Measurements from ENCODE around the gene DGKD. TPM values are rescaled to one million over a fixed set of nuclear protein-coding genes. Genes with fewer than 3 reads are reported as not detected.

Gene DGKD
- total and polyA plus RNA-seq, 2 donors (not counting 1 experiment from before 2014, with no cell fraction given): 6.0 to 9.9 TPM

DNA sequence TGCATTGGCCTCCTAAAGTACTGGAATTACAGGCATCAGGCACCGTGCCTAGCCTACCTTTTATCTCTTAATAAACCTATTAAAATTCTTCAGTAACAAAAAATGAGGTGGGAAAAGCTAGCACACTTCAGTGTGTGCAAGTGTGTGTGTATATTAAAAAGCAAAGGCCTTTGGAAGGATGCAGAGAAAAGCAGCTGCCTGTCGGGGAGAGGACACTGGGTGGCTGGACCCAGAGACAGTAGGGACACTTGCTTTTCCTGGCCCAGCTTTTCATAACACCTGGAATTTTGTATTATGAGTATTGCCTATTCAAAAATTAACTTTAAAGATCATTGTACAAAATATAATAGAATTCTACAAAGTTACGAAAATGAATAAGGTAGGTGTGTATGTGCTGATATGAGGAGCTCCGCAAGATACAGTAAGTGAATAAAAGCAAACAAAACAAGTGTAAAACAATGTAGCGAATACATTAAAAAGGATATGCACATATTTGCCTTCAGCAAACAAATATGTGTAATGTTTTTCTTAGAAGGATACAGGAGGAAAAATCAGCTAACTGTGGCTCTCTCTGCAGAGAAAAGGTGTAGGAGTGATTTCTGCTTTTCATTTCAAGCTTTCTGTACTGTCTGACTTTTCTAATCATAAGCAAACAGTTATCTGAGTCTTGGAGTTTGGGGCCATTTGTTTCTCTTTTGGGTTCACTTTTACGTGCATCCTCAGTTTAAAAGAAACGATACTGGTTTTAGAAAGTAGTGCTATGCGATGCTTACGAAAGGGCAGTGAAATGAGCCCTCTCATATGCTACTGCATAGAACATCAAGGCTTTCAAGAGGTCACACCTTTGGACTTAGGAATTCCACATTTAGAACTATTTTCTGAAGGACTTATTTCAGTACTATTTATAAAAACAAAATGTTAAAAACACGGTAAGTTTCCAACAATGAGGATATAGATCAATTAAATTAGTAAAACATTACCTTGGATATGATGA, 141.5 kb downstream of the DGKD start:
- no peaks in the 10 kb centered on the region for H4K20me1 ChIP-seq (ENCODE audit: control insufficient read depth, extremely low read depth, insufficient read depth, low read length)
- TF ChIP-seq, protein P1, sequence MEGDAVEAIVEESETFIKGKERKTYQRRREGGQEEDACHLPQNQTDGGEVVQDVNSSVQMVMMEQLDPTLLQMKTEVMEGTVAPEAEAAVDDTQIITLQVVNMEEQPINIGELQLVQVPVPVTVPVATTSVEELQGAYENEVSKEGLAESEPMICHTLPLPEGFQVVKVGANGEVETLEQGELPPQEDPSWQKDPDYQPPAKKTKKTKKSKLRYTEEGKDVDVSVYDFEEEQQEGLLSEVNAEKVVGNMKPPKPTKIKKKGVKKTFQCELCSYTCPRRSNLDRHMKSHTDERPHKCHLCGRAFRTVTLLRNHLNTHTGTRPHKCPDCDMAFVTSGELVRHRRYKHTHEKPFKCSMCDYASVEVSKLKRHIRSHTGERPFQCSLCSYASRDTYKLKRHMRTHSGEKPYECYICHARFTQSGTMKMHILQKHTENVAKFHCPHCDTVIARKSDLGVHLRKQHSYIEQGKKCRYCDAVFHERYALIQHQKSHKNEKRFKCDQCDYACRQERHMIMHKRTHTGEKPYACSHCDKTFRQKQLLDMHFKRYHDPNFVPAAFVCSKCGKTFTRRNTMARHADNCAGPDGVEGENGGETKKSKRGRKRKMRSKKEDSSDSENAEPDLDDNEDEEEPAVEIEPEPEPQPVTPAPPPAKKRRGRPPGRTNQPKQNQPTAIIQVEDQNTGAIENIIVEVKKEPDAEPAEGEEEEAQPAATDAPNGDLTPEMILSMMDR (conservative IDR thresholded peaks at IDR 0.05 in 1 of 2, IDR thresholded peaks at IDR 0.05 in 1 of 2; ENCODE audit: low read depth in 1 of 2, low read length in 2 of 2): no peak
- no peak for TF ChIP-seq EZH2 (IDR thresholded peaks at IDR 0.05; ENCODE audit: low read length, missing control alignments)
- no peak overlapping the region for H2AFZ ChIP-seq (ENCODE audit: low read length)
- DNase-seq (ENCODE audit: low read depth in 2 of 2): no peak
- no peaks in the 10 kb centered on the region for H3K9me3 ChIP-seq (ENCODE audit: control insufficient read depth, insufficient read depth, low read depth, low read length)
- no peaks in the 10 kb centered on the region for H3K79me2 ChIP-seq (ENCODE audit: control insufficient read depth, insufficient read depth, low read length)
- no peak overlapping the region for H3K4me3 ChIP-seq (replicated peaks in 1 of 4; ENCODE audit: control extremely low read depth in 1 of 4, insufficient read depth in 1 of 4, low read depth in 3 of 4, low read length in 4 of 4)
- no peak overlapping the region for H3K9ac ChIP-seq (ENCODE audit: insufficient read depth, low read length)
- no peak overlapping the region for H3K27ac ChIP-seq (ENCODE audit: insufficient read depth, low read length)
- no peaks in the 10 kb centered on the region for H3K36me3 ChIP-seq (ENCODE audit: control insufficient read depth, insufficient read depth, low read length)
- no peaks in the 10 kb centered on the region for H3K4me1 ChIP-seq (ENCODE audit: control insufficient read depth, extremely low read depth, insufficient read depth, low read length)
- no peaks in the 10 kb centered on the region for H3K27me3 ChIP-seq (ENCODE audit: control insufficient read depth, insufficient read depth, low read length)
- H3K4me2 ChIP-seq (ENCODE audit: extremely low read depth, insufficient read depth, low read length): no peak overlapping the region

DNA sequence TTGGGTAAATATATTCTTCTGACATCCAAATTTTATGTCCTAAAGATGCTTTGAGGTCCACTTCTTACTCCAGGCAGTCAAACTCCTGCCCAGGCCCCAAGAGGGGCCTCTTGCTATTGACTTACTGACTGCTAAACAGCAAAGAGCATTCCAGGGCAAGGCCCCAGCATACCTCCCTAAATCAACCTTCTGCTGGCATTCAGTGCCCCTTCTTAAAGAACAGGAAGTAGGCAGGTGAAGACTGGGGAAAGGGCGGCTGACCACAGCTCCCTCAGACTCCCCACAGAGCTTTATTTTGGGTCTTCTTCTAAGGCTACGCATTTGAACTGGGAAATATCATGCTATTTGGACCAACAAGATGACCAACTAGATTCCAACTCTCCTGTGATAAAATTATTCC, 143.4 kb downstream of the DGKD start:
- Histone ChIP-seq H3K27ac (ENCODE audit: insufficient read depth, low read length) (no peak overlapping the region), H2AFZ (ENCODE audit: low read length) (no peak overlapping the region), H3K4me1 (ENCODE audit: control insufficient read depth, extremely low read depth, insufficient read depth, low read length) (peaks cover 2% of the 10 kb centered on the region), H3K4me2 (ENCODE audit: extremely low read depth, insufficient read depth, low read length) (no peak overlapping the region), H4K20me1 (ENCODE audit: control insufficient read depth, extremely low read depth, insufficient read depth, low read length) (no peaks in the 10 kb centered on the region), H3K27me3 (ENCODE audit: control insufficient read depth, insufficient read depth, low read length) (no peaks in the 10 kb centered on the region), H3K4me3 (replicated peaks in 1 of 4; ENCODE audit: control extremely low read depth in 1 of 4, insufficient read depth in 1 of 4, low read depth in 3 of 4, low read length in 4 of 4) (no peak overlapping the region), H3K9me3 (ENCODE audit: control insufficient read depth, insufficient read depth, low read depth, low read length) (no peaks in the 10 kb centered on the region), H3K9ac (ENCODE audit: insufficient read depth, low read length) (no peak overlapping the region), H3K36me3 (ENCODE audit: control insufficient read depth, insufficient read depth, low read length) (no peaks in the 10 kb centered on the region), H3K79me2 (ENCODE audit: control insufficient read depth, insufficient read depth, low read length) (no peaks in the 10 kb centered on the region)
- DNase-seq (ENCODE audit: low read depth in 2 of 2): no peak
- TF ChIP-seq, protein P1 (conservative IDR thresholded peaks at IDR 0.05 in 1 of 2, IDR thresholded peaks at IDR 0.05 in 1 of 2; ENCODE audit: low read depth in 1 of 2, low read length in 2 of 2): no peak
- no peak for TF ChIP-seq EZH2 (IDR thresholded peaks at IDR 0.05; ENCODE audit: low read length, missing control alignments)

DNA sequence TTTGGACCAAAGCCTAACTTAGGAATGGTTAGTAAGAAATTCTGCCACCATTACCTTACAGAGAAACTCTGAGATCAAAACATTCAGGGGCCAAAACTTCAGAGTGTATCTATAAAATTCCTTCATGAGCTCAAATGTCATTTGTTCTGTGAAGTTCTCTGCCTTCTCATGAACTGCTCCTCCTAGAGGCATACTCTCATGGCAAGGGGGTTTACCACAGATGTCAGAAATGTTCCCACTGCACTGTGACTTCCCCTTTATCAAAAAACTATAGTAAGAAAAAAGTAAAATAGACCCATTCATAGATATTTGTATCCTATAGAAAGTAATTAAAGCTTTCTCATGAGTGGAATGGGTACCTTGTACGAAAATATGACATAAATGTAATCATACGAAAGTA, 143.8 kb downstream of the DGKD start:
- no peak overlapping the region for H3K4me2 ChIP-seq (ENCODE audit: extremely low read depth, insufficient read depth, low read length)
- no peaks in the 10 kb centered on the region for H3K79me2 ChIP-seq (ENCODE audit: control insufficient read depth, insufficient read depth, low read length)
- no peak overlapping the region for H3K27ac ChIP-seq (ENCODE audit: insufficient read depth, low read length)
- no peaks in the 10 kb centered on the region for H3K9me3 ChIP-seq (ENCODE audit: control insufficient read depth, insufficient read depth, low read depth, low read length)
- no peak for DNase-seq (ENCODE audit: low read depth in 2 of 2)
- H3K36me3 ChIP-seq (ENCODE audit: control insufficient read depth, insufficient read depth, low read length): no peaks in the 10 kb centered on the region
- no peak overlapping the region for H3K9ac ChIP-seq (ENCODE audit: insufficient read depth, low read length)
- no peaks in the 10 kb centered on the region for H3K27me3 ChIP-seq (ENCODE audit: control insufficient read depth, insufficient read depth, low read length)
- H2AFZ ChIP-seq (ENCODE audit: low read length): no peak overlapping the region
- peaks cover 2% of the 10 kb centered on the region for H3K4me1 ChIP-seq (ENCODE audit: control insufficient read depth, extremely low read depth, insufficient read depth, low read length)
- no peak overlapping the region for H3K4me3 ChIP-seq (replicated peaks in 1 of 4; ENCODE audit: control extremely low read depth in 1 of 4, insufficient read depth in 1 of 4, low read depth in 3 of 4, low read length in 4 of 4)
- no peaks in the 10 kb centered on the region for H4K20me1 ChIP-seq (ENCODE audit: control insufficient read depth, extremely low read depth, insufficient read depth, low read length)
- TF ChIP-seq, protein P1 (conservative IDR thresholded peaks at IDR 0.05 in 1 of 2, IDR thresholded peaks at IDR 0.05 in 1 of 2; ENCODE audit: low read depth in 1 of 2, low read length in 2 of 2): no peak
- no peak for TF ChIP-seq EZH2 (IDR thresholded peaks at IDR 0.05; ENCODE audit: low read length, missing control alignments)

All from fibroblast of lung (primary cell).